ENCODE results near the gene KRT74. TPM values are rescaled to one million over a fixed set of nuclear protein-coding genes. Genes with fewer than 3 reads are reported as not detected.

Gene KRT74
- total RNA-seq, 4 donors from 2014 or later = not detected

GRCh38 chr12:52515927-52516831, 57.5 kb downstream of the KRT74 start:
- WGBS, 2 donors (ENCODE audit: low coverage in 1 of 2) = 57 to 67% methylated on average over 1 to 5 of the region's 15 CpGs
- ATAC-seq = no peak

More at GRCh38 chr12:52515927-52516831, 57.5 kb downstream of the KRT74 start:
- TF ChIP-seq EP300 (IDR thresholded peaks at IDR 0.05) (no peak), POLR2A (IDR thresholded peaks at IDR 0.05) (no peak), CTCF (IDR thresholded peaks at IDR 0.05) (no peak), POLR2AphosphoS5 (IDR thresholded peaks at IDR 0.05) (no peak)
- Histone ChIP-seq H3K27ac (no peak overlapping the region), H3K27me3 (peaks cover 11% of the 10 kb centered on the region), H3K4me1 (no peaks in the 10 kb centered on the region), H3K36me3 (no peaks in the 10 kb centered on the region), H3K4me3 (no peak overlapping the region), H3K9me3 (no peaks in the 10 kb centered on the region)

Other genes starting within 250 kb of the KRT74 start
- not detected for gene KRT85, start 206.4 kb downstream of the KRT74 start, total RNA-seq
- gene KRT84, start 188.2 kb downstream of the KRT74 start, total RNA-seq = not detected
- not detected for gene KRT82, start 167.5 kb downstream of the KRT74 start, total RNA-seq
- gene KRT75, start 139.5 kb downstream of the KRT74 start, total RNA-seq = not detected
- 10 to 100 TPM in 2 of 4 donors, 1 to 10 TPM in 1, under 1 TPM in 1; 0.54 to 60.8 (median 7.3) TPM for gene KRT6B, start 121.7 kb downstream of the KRT74 start, total RNA-seq
- gene KRT6C, start 100.0 kb downstream of the KRT74 start, total RNA-seq = 10 to 100 TPM in 2 of 4 donors, under 1 TPM in 1, not detected in 1; 0.50 to 52.0 (median 17.1) TPM
- gene KRT6A, start 80.6 kb downstream of the KRT74 start, total RNA-seq = 100 to 1,000 TPM in 1 of 4 donors, 10 to 100 TPM in 2, 1 to 10 TPM in 1; 2.7 to 713 (median 61.8) TPM
- gene KRT5, start 53.4 kb downstream of the KRT74 start, total RNA-seq = 100 to 1,000 TPM in 1 of 4 donors, 10 to 100 TPM in 1, 1 to 10 TPM in 2; 4.6 to 452 (median 18.6) TPM
- not detected for gene KRT71, start 20.7 kb downstream of the KRT74 start, total RNA-seq
- gene KRT72, start 27.6 kb upstream of the KRT74 start, total RNA-seq = not detected
- not detected for gene KRT73, start 44.7 kb upstream of the KRT74 start, total RNA-seq
- gene KRT2, start 78.4 kb upstream of the KRT74 start, total RNA-seq = not detected
- gene KRT1, start 106.6 kb upstream of the KRT74 start, total RNA-seq = not detected
- gene KRT77, start 129.7 kb upstream of the KRT74 start, total RNA-seq = not detected
- under 1 TPM in 1 of 4 donors, not detected in 3; 0.15 TPM for gene KRT76, start 203.5 kb upstream of the KRT74 start, total RNA-seq
- not detected for gene KRT3, start 222.3 kb upstream of the KRT74 start, total RNA-seq
- 100 to 1,000 TPM in 1 of 4 donors, 10 to 100 TPM in 1, 1 to 10 TPM in 2; 3.5 to 227 (median 10.8) TPM for gene KRT4, start 240.3 kb upstream of the KRT74 start, total RNA-seq

Data from gastroesophageal sphincter (tissue), 4 donors.